Left renal cortex interstitium (tissue), 4 donors: Measurements from ENCODE around the gene DCDC2. TPM values are rescaled to one million over a fixed set of nuclear protein-coding genes. Genes with fewer than 3 reads are reported as not detected.
"Not testable (repeated sequence)": the region's sequence is repeated elsewhere in the genome, so short reads cannot be mapped to it uniquely, and the experiment has no call there.

ENCODE experiments used
- DNase-seq, 4 donors: peaks; one replicate each; pipeline ENCODE4 v3.0.0-alpha.2; 2013; ENCODE audit warnings: low read depth in 4 of 4, low spot score in 2 of 4, missing footprints in 1 of 4
- polyA plus RNA-seq, 4 donors: library from polyadenylated mRNA; unstranded; fragments of 120-200 nt; gene quantifications; one replicate each; pipeline ENCODE4 v1.2.1, GENCODE V29; 2013; ENCODE audit not compliant: insufficient read length in 4 of 4

The DCDC2 gene
- polyA plus RNA-seq, 4 donors: 110 to 119 (median 112) TPM

DNA sequence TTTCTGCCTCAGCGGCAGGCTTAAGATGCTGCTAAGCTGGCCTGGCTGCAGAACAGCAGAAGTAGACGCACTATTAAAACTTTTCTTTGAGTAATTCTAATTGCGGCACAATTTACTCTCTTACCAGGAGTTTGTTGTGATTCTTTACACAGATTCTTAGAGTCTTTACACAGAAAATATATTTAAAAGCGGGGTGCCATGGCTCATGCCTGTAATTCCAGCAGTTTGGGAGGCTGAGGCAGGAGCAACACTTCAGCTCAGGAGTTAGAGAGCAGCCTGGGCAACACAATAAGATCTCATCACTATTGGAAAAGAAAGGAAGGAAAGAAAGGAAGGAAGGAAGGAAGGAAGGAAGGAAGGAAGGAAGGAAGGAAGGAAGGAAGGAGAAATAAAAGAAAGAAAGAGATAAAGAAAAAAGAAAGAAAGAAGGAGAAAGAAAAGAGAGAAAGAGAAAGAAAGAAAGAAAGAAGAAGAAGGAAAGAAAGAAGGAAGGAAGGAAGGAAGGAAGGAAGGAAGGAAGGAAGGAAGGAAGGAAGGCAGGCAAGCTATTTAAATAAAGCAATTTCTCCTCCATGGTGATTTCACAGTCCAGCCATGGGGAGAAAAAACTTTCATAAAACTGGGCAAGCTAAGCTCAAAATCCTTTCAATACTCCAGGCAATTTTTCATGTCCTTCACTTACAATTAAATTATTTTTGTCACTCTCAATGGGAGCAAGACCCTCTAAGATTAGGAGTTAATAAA is 23.8 kb upstream of the DCDC2 start:
- no peak for DNase-seq

DNA sequence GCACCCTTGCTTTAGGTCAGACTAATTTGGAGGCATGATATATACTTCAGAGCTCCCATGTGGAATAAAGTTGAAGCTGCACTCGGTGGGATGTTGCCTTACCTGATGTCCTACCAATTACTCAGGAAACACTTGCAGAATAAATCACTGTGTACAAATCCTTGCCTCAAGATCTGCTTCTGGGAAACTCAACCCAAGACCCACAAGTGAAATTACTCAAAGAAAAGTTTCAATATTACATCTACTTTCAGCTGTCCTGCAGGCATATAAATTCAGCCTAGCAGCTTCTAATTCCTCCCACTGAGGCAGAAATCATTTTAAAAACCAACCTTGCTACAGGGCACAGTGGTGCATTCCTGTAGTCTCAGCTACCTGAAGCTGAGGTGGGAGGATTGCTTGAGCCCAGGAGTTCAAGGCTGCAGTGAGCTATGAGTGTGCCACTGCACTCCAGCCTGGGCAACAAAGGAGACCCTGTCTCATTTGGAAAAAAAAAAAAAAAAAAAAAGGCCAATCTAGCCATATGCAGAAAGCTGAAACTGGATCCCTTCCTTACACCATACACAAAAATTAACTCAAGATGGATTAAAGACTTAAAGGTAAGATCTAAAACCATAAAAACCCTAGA is 20.7 kb upstream of the DCDC2 start:
- no peak for DNase-seq

DNA sequence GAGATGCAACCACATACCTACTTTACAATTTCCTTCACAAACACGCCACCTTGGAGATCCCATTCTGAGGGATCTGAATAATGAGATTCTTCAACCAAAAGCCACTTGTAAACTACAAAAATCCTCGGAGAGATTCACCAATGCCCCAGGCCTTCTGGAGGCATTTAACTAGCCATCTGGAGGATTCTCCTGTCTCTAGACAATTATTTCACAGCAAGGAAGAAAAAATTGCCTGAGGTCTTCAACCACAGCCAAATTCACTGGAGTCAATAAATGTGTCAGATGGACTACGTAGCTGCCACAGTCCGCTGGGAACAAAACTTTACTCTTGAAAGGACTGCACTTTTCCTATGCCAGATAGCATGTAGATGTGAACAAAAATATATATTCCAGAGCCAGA is 19.0 kb upstream of the DCDC2 start:
- no peak for DNase-seq

DNA sequence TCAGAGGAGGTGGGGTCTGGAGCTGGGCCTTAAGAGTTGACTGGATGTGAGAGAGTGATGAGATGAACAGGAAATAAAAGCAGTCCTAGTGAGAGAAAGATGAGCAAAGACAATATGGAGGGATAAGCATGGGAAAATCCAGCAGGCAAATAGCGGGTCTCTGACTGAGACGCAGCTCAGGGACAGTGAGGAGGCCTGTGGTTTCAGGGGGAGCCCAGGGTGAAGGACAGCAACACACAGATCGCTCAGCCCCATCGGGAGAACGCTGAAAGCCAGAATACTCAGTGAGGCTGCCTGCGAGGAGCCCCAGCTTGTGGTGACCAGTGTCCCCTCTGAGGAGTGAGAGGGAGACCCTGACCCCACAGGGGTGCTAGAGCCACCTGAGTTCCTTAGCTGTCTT is 16.8 kb upstream of the DCDC2 start:
- no peak for DNase-seq

DNA sequence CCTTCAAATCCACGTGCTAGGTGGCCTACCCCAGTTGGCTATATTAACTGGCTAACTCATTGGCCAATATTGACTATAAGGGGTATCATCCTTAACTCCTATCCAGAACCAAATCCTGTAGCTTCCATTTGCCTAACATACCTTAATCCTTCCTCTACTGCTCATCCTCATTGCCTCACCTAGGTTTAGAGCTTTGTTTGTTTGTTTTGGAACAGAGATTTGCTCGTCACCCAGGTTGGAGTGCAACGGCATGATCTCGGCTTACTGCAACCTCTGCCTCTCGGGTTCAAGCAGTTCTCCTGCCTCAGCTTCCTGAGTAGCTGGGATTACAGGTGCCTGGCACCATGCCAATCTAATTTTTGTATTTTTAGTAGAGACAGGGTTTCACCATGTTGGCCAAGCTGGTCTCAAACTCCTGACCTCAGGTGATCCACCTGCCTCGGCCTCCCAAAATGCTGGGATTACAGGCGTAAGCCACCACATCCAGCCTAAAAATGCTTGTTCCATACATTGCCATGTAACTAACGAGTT is 7.3 kb upstream of the DCDC2 start:
- not testable (repeated sequence) for DNase-seq

DNA sequence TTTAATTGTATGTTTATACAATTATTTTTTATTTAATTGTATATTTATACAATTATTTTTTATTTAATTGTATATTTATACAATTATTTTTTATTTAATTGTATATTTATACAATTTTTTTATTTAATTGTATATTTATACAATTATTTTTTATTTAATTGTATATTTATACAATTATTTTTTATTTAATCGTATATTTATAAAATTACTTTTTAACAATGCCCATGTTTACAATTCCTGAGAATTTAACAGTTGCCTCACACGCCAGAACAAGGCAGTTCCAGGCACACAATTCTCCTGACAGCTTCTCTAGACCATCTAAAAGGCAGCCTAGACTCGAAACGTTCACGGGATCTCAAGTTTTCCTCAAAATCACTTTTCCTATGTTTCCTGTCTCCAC is 4.5 kb upstream of the DCDC2 start:
- not testable (repeated sequence) for DNase-seq

DNA sequence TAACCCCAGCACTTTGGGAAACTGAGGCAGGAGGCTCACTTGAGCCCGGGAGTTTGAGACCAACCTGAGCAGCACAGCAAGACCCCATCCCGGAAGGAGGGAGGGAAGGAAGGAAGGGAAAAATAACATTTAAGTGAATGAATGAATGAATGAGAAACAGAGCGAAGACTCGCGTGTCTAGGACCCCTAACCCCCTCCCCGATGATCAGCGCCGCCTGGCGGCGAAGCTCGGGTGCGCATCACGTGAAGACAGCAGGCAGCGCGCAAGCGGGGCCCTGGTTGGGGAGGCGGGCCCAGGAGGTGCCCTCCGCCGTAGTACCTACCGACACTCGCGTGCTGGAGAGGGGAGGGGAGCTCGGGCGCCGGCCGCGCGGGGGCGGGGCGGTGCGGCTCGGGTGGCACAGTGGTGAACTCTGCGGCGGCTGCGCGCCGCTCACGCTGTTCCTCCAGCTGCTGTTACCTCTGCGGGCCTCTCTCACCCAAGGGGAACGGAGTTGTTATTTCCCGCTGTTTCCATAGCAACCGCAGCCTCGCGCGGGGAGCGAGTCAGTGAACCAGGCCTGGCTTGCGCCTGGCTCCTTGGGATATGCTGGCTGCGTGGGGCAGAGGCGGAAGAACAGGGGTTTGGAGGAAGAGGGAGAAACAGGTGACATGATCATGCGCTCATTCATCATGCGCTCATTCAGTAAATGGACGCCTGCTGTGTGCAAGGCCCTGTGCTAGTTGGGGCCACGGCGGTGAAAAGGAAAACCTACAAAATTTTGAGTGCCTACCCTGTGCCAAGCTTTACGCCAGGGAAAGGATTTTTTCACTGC is 2.0 kb upstream of the DCDC2 start:
- peak; percentile 83 to 93 (median 88) for DNase-seq

DNA sequence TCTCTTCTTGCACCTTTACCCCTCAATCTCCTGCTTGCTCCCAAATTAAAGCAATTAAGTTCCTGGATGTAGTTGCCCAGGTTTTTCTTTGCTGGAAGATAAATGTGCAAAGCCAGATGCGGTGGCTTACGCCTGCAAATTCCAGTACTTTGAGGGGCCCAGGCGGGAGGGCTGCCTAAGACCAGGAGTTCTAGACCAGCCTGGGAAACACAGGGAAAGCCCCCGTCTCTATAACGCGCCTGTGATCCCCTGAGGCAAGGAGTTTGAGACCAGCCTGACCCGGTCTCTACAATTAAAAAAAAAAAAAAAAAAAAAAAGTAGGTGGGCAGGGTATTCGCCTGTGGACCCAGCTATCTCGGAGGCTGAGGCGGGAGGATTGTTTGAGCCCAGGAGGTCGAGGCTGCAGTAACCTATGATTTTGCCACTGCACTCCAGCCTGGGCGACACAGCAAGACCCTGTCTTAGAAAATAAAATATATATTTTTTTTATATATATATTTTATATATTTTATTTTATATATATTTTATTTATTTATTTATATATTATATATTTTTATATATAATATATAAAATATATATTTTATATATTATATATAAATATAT is 461 bp upstream of the DCDC2 start:
- DNase-seq: no peak

DNA sequence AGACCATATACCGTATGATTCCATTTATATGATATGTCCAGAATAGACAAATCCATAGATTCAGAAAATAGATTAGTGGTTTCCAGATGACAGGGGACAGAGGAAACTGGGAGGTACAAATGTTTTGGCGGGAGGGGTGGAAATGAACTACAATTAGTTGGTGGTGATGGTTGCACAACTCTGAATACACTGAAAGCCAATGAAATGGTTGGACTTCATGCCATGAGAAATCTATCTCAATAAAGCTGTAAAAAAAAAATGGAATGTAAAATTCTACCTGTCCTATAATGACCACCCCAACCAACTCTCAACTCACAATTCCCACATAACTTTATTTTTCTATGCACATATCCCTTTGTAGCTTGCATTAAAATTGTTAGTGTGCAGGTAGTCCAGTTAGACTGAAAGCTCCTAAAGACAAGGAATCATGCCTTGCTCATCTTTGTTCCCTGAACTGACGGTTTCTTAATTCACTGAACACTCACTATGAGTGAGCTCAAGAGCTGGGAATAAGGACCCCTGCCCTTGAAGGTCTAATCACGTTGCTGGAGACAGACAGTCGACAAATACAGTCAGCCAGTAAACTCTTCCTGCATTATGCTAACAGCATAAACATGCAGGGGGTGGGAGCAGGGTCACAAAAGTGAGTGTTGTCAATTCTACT is 1.4 kb downstream of the DCDC2 start:
- DNase-seq: no peak

DNA sequence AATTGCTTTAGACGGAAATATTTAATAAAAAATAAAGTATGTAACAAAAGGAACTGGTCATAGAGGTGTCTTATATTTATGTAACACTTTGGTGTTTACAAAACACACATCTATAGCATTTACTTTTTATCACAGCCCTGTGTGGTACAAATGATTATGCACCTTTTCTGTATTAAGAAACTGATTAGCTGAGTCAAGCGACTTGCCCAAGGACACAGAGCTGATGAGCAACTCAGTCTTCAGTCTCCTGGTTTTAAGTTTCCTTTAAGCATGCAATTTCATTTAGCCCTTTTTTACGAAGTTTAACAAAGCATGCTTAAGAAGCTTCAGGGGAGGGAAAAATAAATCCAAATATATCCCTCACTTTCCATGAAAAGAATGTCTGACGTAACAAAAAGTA is 2.5 kb downstream of the DCDC2 start:
- DNase-seq: no peak

DNA sequence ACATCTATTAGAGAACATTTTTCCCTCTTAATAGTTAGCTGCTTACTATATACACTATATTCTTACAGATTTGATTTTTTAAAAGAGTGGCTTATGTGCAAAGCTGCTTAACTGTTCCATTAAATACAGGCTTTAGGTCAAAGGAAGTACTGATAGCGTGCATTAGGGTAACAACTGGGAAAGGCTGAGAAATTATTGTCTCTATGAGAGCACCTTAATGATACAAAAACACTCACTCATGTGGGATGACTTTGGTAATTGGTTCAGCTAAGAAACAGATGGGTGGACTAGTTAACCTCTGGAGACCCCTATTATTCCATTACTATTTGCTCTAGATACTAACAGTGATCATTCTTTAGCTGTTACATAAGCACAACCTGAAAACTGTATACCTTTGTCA is 4.0 kb downstream of the DCDC2 start:
- no peak for DNase-seq

DNA sequence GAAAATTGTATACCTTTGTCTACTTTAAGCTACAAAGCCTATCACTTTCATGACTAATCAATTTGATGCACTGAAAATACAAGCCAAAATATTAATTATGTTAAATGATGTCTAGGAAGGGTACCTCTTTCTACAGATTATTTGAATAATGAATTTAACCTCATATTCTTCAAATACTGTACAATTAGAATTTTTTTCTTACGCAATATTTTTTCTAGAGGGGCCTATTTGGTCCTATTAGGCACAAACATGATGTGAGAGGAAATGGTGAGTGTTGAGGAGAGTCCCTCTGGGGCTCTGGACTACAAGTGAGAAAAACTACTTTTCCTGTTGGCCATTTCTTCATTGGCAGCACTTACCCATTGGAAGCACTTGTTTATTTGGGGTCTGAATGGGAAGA is 5.4 kb downstream of the DCDC2 start:
- no peak for DNase-seq

DNA sequence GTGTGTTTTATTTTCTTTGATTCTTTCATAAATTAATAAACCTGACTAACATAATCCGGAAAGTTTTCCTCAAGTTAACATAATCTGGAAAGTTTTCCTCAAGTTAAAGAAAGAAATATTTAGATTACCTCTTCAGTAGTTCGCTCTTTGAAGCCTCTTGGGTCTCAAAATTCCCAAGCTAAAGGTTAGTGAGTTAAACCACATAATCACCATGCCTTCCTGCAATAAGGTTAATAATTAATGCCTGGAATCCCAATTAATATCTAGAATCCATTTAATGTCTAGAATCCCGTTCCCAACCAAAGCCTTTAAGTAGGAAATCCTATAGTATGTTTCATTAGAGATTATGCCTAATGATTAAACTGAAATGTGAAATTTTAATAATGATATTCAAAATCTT is 12.9 kb downstream of the DCDC2 start:
- DNase-seq: no peak

DNA sequence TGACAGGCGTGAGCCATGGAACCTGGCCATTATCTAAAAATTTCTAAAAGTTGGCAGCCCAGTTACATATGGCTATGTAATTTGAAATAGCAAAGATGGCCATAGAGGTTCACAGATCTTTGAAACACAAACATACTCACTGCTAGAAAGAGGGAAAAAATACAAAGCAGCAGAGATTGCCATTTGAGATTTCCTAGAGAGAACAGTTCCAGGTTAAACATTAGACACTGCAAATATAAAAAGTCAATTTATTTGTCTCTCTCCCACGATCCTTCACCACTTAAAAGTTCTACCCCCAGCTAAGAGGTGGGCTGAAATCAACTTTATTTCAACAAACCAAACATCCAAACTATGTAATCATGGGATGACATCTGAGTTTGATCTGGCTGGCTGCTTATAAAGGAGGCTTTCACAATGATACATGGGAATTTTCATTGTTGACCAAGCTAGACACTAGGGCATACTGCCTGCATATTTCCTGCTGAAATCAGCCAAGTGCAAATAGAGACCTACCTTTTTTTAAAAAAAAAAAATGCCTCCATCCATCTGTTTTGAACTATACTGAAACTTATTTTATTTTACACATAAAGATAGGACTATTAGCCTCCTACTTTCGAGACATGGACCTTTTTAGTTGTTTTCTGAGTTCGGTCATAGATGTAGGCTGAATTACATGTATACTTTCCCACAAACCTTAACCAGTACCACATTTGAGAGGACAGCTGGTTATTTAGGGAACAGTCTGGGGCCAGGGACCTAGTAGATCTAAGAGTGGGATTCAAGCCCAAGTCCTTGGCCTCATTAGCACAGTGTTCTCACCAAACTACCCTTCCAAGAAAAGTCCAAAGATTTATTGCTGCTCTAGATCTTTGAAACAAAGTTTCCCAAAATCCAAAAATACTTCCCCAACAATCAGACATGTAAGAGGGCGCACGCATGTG is 16.6 kb downstream of the DCDC2 start:
- no peak for DNase-seq

DNA sequence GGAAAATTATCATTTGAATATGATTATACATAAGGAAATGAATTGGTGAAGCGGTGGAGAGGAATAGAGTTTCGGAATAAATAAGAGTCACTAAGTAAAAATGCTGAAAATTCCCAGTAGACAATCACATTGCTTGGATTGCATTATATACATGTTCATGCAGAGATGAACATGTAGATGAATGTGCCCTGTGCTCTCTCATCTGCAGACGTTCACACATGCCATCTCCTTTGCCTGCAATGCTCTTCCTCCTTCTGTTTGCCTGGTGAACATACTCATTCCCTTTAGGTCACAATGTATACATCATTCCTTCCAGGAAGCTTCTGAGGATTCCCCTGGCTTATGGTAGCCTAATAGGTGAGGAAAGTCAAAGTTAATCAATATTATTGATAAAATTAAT is 17.9 kb downstream of the DCDC2 start:
- DNase-seq: no peak

DNA sequence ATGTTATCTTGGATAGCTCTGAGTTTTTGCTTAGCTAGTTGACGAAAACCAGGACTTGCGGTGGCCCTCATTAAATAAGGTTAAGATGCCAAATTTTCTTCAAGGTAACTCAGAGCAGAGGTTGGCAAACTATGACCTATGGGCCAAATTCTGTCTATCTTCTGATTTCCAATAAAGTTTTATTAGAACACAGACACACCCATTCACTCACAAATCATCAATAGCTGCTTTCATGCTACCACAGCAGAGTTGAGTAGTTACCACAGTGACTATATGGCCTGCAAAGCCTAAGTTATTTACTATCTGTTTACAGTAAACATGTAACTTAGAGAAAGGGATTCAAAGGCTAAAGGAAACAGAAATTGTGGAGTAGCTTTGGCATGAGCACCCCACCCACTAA is 23.6 kb downstream of the DCDC2 start:
- no peak for DNase-seq

DNA sequence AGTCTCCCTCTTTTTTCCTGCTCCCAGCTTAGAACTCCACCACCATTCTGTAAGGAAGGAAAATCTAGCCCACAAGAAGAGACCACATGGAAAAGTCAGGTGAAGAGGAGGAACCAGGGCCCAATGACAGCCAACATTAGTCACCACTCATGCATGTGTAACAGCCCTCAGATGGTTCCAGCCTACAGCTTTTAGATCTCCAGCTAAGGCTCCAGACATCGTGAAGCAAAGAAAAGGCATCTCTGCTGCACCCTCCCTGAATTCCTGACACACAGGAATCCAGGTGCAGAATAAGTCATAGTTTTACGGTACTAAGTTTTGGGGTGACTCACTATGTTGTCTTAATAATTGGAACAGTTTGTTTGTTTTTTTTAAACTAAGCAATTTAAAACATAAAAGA is 25.5 kb downstream of the DCDC2 start:
- no peak for DNase-seq

DNA sequence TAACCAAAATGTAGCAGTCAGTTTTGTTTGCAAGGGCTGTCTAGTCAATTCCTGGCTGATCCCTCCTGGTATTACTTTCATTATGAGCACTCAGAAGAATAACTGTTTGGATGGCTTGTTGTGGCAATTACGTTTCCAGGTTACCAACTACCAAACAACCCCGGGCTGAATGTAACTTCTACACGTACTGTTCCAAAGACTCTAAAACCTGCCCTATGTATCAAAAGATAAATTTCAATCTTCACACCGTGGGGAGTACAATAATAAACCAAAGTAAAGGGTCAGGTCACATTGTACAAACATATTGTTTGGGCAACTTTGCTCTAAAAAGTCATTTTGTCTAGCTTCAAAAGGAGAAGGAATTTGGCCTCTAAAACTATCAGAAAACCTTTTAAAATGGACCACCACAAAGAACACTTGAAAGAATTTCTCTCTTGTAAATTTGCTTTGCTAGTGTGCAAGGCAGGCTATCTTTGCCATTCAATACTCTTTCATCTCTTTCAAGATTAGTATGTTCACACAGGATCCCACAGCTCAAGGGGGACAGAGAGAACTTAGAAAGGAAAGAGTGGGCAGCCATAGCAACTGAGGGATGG is 27.6 kb downstream of the DCDC2 start:
- no peak for DNase-seq

DNA sequence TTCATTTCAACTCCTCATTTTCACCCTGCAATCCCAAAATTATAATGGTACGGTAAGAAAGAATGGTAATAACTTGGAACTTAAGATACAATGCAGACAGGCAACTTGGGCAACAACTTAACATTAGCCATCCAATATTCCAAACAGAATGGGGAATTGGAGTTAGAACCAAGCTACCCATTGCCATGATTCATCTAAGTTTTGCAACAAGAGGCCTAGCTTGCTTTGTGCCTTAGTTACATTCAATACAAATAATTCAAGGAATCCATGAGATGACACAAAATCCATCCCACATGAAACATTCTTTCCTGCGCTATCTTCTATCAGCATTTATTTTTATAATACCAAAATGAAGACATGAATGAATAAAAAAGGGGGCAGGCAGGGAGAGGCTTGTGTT is 28.4 kb downstream of the DCDC2 start:
- DNase-seq: no peak
